HEK293 (cell line): ENCODE measurements around the gene CD82.
A peak's percentile ranks its signal among the peaks of the same experiment; 100 is the strongest.

Experiments
- CTCF ChIA-PET: fragments of 350-600 bp; formaldehyde crosslinking; extraction: SDS; loops from one replicate; lab custom pipeline; 2021; ENCODE audit warnings: antibody characterized with exemption; lab: Yijun Ruan, JAX
- POLR2A ChIA-PET: fragments of 300-600 bp; formaldehyde crosslinking; extraction: SDS; loops from one replicate; lab custom pipeline; 2020; ENCODE audit warnings: antibody characterized with exemption, inconsistent platforms; lab: Yijun Ruan, JAX
- H3K27ac ChIP-seq: fragments of 200-500 bp; sonication (Bioruptor generic); 2 replicates; pipeline ENCODE4 v1.5.1; 2014; ENCODE audit warnings: low read depth, low read length, control low read depth, inconsistent platforms; ENCODE audit errors: extremely low read depth
- H3K36me3 ChIP-seq, 2 experiments: fragments of 200-500 bp in 1 of 2; sonication (Bioruptor generic) in 1 of 2; 1 replicate in 1 of 2; 2 replicates in 1 of 2; pipeline ENCODE4 v1.5.1; 2014 to 2017; ENCODE audit warnings: inconsistent platforms in 2 of 2, low read length in 2 of 2; ENCODE audit not compliant: control insufficient read depth in 2 of 2, insufficient read depth in 1 of 2
- H3K4me1 ChIP-seq: fragments of 200-500 bp; sonication (Bioruptor generic); 2 replicates; pipeline ENCODE4 v1.5.1; 2014; ENCODE audit warnings: mild to moderate bottlenecking, low read length, inconsistent platforms; ENCODE audit not compliant: control insufficient read depth, insufficient read depth
- H3K4me3 ChIP-seq: 2 replicates; pipeline ENCODE4 v1.5.1; 2011; ENCODE audit warnings: low read depth, mild to moderate bottlenecking, control low read depth, low read length, moderate library complexity
- H3K9me3 ChIP-seq: fragments of 200-500 bp; sonication (Bioruptor generic); 2 replicates; pipeline ENCODE4 v1.5.1; 2014; ENCODE audit warnings: low read depth, low read length, inconsistent platforms; ENCODE audit not compliant: control insufficient read depth, insufficient read depth
- EGR2 ChIP-seq: fragments of 450-650 bp; formaldehyde crosslinking; IDR thresholded peaks from 2 replicates; pipeline ENCODE4 v1.5.1; 2016; ENCODE audit warnings: low read depth, missing biosample characterization, missing genetic modification characterization
- KLF1 ChIP-seq: fragments of 450-650 bp; formaldehyde crosslinking; IDR thresholded peaks from 2 replicates; pipeline ENCODE4 v1.5.1; 2016; ENCODE audit warnings: missing biosample characterization, missing genetic modification characterization
- OSR2 ChIP-seq: fragments of 450-650 bp; formaldehyde crosslinking; IDR thresholded peaks from 2 replicates; pipeline ENCODE4 v1.5.1; 2016; ENCODE audit warnings: missing biosample characterization, missing genetic modification characterization
- RBAK ChIP-seq: fragments of 450-650 bp; formaldehyde crosslinking; IDR thresholded peaks from 2 replicates; pipeline ENCODE4 v1.5.1; 2016; ENCODE audit warnings: missing biosample characterization, missing genetic modification characterization
- SCRT1 ChIP-seq: fragments of 450-650 bp; formaldehyde crosslinking; IDR thresholded peaks from 2 replicates; pipeline ENCODE4 v1.5.1; 2016; ENCODE audit warnings: missing biosample characterization, missing genetic modification characterization, borderline replicate concordance
- YY2 ChIP-seq: fragments of 450-650 bp; formaldehyde crosslinking; IDR thresholded peaks from 2 replicates; pipeline ENCODE4 v1.5.1; 2016; ENCODE audit warnings: missing biosample characterization, missing genetic modification characterization
- ZBTB17 ChIP-seq: fragments of 450-650 bp; formaldehyde crosslinking; IDR thresholded peaks from 2 replicates; pipeline ENCODE4 v1.5.1; 2016; ENCODE audit warnings: missing biosample characterization, missing genetic modification characterization
- ZFHX2 ChIP-seq: fragments of 450-650 bp; formaldehyde crosslinking; conservative IDR thresholded peaks from 2 replicates; pipeline ENCODE4 v1.5.1; 2016; ENCODE audit warnings: missing biosample characterization, missing genetic modification characterization
- ZFP3 ChIP-seq: fragments of 450-650 bp; formaldehyde crosslinking; IDR thresholded peaks from 2 replicates; pipeline ENCODE4 v1.5.1; 2016; ENCODE audit warnings: low read depth, missing biosample characterization, missing genetic modification characterization
- ZNF132 ChIP-seq: fragments of 450-650 bp; formaldehyde crosslinking; IDR thresholded peaks from 2 replicates; pipeline ENCODE4 v1.5.1; 2017; ENCODE audit warnings: missing biosample characterization, missing genetic modification characterization, borderline replicate concordance
- ZNF23 ChIP-seq: fragments of 450-650 bp; formaldehyde crosslinking; IDR thresholded peaks from 2 replicates; pipeline ENCODE4 v1.5.1; 2016; ENCODE audit warnings: missing biosample characterization, missing genetic modification characterization, borderline replicate concordance
- ZNF274 ChIP-seq, 2 experiments: fragments of 200-500 bp in 1 of 2; fragments of 450-650 bp in 1 of 2; sonication (Bioruptor generic) in 1 of 2; formaldehyde crosslinking in 1 of 2; IDR thresholded peaks; 2 replicates each; pipeline versions ENCODE4 v1.5.1 to v1.6.1; 2014 to 2016; ENCODE audit warnings: borderline replicate concordance in 1 of 2, inconsistent platforms in 1 of 2, low read length in 1 of 2, missing biosample characterization in 1 of 2, missing genetic modification characterization in 1 of 2
- ZNF341 ChIP-seq: fragments of 450-650 bp; formaldehyde crosslinking; IDR thresholded peaks from 2 replicates; pipeline ENCODE4; 2016; ENCODE audit warnings: low read depth, missing biosample characterization, missing genetic modification characterization
- ZNF350 ChIP-seq: fragments of 450-650 bp; formaldehyde crosslinking; IDR thresholded peaks from 2 replicates; pipeline ENCODE4 v1.5.0; 2017; ENCODE audit warnings: missing biosample characterization, mild to moderate bottlenecking, missing genetic modification characterization
- ZNF37A ChIP-seq: fragments of 450-650 bp; IDR thresholded peaks from 2 replicates; pipeline ENCODE4 v1.5.1; 2018; ENCODE audit warnings: missing biosample characterization, missing genetic modification characterization
- ZNF610 ChIP-seq: fragments of 450-650 bp; formaldehyde crosslinking; IDR thresholded peaks from 2 replicates; pipeline ENCODE4 v1.5.1; 2016; ENCODE audit warnings: missing biosample characterization, missing genetic modification characterization, borderline replicate concordance
- ZNF660 ChIP-seq: fragments of 450-650 bp; IDR thresholded peaks from 2 replicates; pipeline ENCODE4 v1.5.1; 2018; ENCODE audit warnings: missing biosample characterization, mild to moderate bottlenecking, missing genetic modification characterization
- ZNF837 ChIP-seq: fragments of 450-650 bp; formaldehyde crosslinking; IDR thresholded peaks from 2 replicates; pipeline ENCODE4 v1.5.1; 2016; ENCODE audit warnings: missing biosample characterization, missing genetic modification characterization
- TF ChIP-seq, protein P1 (sequence below): fragments of 450-650 bp; IDR thresholded peaks from 2 replicates; pipeline ENCODE4 v1.5.1; 2018; ENCODE audit warnings: missing biosample characterization, mild to moderate bottlenecking, missing genetic modification characterization
- TF ChIP-seq, protein P2 (sequence below): fragments of 450-650 bp; formaldehyde crosslinking; IDR thresholded peaks from 2 replicates; pipeline ENCODE4 v1.5.1; 2016; ENCODE audit warnings: missing biosample characterization, missing genetic modification characterization
- TF ChIP-seq, protein P3 (sequence below): fragments of 450-650 bp; formaldehyde crosslinking; optimal IDR thresholded peaks from 2 replicates; pipeline ENCODE3; 2016; ENCODE audit warnings: missing biosample characterization, mild to moderate bottlenecking, missing genetic modification characterization

CD82 gene

DNA sequence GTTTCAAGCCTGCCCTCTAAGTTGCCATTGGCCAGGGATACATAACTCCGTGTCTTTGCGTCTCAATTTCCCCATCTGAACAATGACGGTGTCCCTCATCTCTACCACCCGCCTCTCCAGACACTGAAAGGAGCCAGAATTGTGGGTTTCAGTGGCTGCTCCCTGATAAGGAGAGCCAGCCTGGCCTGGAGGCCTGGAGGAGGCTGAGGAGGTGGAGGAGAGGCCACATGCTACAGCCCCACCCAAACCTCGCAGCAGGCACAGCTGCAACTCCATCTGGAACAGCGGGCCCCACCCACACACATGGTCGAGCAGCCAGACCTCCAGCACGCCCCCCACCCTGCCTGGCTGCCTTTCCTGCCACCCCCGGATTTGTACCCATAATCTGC is 34.4 kb upstream of the CD82 start:
- Histone ChIP-seq H3K27ac (no peak overlapping the region), H3K4me1 (no peaks in the 10 kb centered on the region), H3K9me3 (no peaks in the 10 kb centered on the region), H3K4me3 (no peak overlapping the region)
- POLR2A ChIA-PET, result no interaction called here
- peak; percentile 89 for TF ChIP-seq ZFHX2 (tag by site-specific recombination)
- peak; percentile 89 for TF ChIP-seq EGR2 (tag by site-specific recombination)
- no peak for TF ChIP-seq ZNF837 (tag by site-specific recombination)
- TF ChIP-seq, all 188 proteins: peak for 2
- H3K36me3 ChIP-seq, result no peaks in the 10 kb centered on the region
- CTCF ChIA-PET, result no interaction called here

DNA sequence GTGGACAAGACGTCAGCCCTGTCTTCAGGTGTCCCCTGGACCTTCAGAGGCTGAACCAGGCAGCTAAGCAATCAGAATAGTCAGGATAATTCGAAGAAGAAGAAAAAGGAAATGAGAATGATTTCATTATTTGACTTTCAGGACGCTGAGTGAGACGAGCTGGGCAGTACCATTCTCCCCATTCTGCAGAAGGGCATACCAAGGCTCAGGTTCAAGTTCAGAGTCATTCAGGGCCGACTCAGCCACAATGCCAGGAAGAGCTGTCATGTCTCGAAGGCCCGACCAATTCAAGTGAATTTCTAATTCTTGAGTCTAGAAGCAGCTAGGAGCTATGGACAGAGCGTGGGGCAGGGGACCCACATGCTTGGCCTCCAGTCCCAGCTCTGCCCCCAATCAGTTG is 33.8 kb upstream of the CD82 start:
- no peak for TF ChIP-seq OSR2
- no peak for TF ChIP-seq ZNF610
- TF ChIP-seq ZNF274 (IDR thresholded peaks at IDR 0.05; ENCODE audit: low read length), result no peak
- TF ChIP-seq ZNF274 (tag by site-specific recombination; IDR thresholded peaks at IDR 0.05; ENCODE audit: borderline replicate concordance), result no peak
- TF ChIP-seq ZNF341 (tag by site-specific recombination), result no peak
- no peak for TF ChIP-seq ZBTB17 (tag by site-specific recombination)
- no peak for TF ChIP-seq ZNF37A (tag by site-specific recombination)
- no peak for TF ChIP-seq ZNF350 (tag by site-specific recombination)
- TF ChIP-seq, protein P1, sequence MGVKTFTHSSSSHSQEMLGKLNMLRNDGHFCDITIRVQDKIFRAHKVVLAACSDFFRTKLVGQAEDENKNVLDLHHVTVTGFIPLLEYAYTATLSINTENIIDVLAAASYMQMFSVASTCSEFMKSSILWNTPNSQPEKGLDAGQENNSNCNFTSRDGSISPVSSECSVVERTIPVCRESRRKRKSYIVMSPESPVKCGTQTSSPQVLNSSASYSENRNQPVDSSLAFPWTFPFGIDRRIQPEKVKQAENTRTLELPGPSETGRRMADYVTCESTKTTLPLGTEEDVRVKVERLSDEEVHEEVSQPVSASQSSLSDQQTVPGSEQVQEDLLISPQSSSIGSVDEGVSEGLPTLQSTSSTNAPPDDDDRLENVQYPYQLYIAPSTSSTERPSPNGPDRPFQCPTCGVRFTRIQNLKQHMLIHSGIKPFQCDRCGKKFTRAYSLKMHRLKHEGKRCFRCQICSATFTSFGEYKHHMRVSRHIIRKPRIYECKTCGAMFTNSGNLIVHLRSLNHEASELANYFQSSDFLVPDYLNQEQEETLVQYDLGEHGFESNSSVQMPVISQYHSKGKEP (tag by site-specific recombination), result no peak
- no peak for TF ChIP-seq ZNF23
- no peak for TF ChIP-seq RBAK
- TF ChIP-seq YY2 (tag by site-specific recombination), result no peak
- no peak for TF ChIP-seq ZFP3 (tag by site-specific recombination)
- TF ChIP-seq ZNF132, result no peak
- TF ChIP-seq KLF1 (tag by site-specific recombination), result no peak
- TF ChIP-seq SCRT1 (tag by site-specific recombination), result no peak
- TF ChIP-seq, protein P2, sequence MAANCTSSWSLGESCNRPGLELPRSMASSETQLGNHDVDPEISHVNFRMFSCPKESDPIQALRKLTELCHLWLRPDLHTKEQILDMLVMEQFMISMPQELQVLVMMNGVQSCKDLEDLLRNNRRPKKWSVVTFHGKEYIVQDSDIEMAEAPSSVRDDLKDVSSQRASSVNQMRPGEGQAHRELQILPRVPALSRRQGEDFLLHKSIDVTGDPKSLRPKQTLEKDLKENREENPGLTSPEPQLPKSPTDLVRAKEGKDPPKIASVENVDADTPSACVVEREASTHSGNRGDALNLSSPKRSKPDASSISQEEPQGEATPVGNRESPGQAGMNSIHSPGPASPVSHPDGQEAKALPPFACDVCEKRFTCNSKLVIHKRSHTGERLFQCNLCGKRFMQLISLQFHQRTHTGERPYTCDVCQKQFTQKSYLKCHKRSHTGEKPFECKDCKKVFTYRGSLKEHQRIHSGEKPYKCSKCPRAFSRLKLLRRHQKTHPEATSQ (tag by site-specific recombination), result no peak
- TF ChIP-seq, protein P3, sequence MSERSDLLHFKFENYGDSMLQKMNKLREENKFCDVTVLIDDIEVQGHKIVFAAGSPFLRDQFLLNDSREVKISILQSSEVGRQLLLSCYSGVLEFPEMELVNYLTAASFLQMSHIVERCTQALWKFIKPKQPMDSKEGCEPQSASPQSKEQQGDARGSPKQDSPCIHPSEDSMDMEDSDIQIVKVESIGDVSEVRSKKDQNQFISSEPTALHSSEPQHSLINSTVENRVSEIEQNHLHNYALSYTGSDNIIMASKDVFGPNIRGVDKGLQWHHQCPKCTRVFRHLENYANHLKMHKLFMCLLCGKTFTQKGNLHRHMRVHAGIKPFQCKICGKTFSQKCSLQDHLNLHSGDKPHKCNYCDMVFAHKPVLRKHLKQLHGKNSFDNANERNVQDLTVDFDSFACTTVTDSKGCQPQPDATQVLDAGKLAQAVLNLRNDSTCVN (tag by site-specific recombination), result no peak
- no peak for TF ChIP-seq ZNF660 (tag by site-specific recombination)
- TF ChIP-seq, all 188 proteins: peak for 0
- H3K27ac ChIP-seq, result no peak overlapping the region

More for the DNA sequence above, 33.8 kb upstream of the CD82 start:
- ChIA-PET CTCF (interaction anchor here (0.6 to 0.9 kb wide), 4 partner anchors 8 to 571 kb away, joined by 3 to 5 read pairs (median 4); no protein-coding TSS in a partner anchor), POLR2A (no interaction called here)
- H3K9me3 ChIP-seq, result no peaks in the 10 kb centered on the region
- H3K4me1 ChIP-seq, result no peaks in the 10 kb centered on the region
- no peaks in the 10 kb centered on the region for H3K36me3 ChIP-seq
- no peak overlapping the region for H3K4me3 ChIP-seq
